Skeletal muscle tissue (tissue), 4 donors: ENCODE data around the gene MROH7. TPM values are rescaled to one million over a fixed set of nuclear protein-coding genes. Genes with fewer than 3 reads are reported as not detected.

Experiments
- H3K27ac ChIP-seq: one replicate; pipeline ENCODE4 v1.7.0; 2013; ENCODE audit warnings: mild to moderate bottlenecking, low read depth, low read length, inconsistent platforms
- H3K27me3 ChIP-seq, 3 donors: one replicate each; pipeline ENCODE4 v1.7.0; 2013; ENCODE audit warnings: low read length in 3 of 3; ENCODE audit not compliant: control insufficient read depth in 3 of 3, insufficient read depth in 3 of 3
- H3K36me3 ChIP-seq, 3 donors: one replicate each; pipeline ENCODE4 v1.7.0; 2013; ENCODE audit warnings: low read length in 3 of 3; ENCODE audit not compliant: control insufficient read depth in 3 of 3, insufficient read depth in 3 of 3
- H3K4me1 ChIP-seq, 3 donors: one replicate each; pipeline ENCODE4 v1.7.0; 2013; ENCODE audit warnings: low read length in 3 of 3, mild to moderate bottlenecking in 3 of 3; ENCODE audit not compliant: control insufficient read depth in 3 of 3, insufficient read depth in 3 of 3
- H3K4me3 ChIP-seq, 3 donors: one replicate each; pipeline ENCODE4 v1.7.0; 2013; ENCODE audit warnings: low read length in 3 of 3
- H3K9ac ChIP-seq, 3 donors: one replicate each; pipeline ENCODE4 v1.7.0; 2013; ENCODE audit warnings: low read length in 3 of 3, mild to moderate bottlenecking in 3 of 3, moderate library complexity in 2 of 3, low read depth in 1 of 3
- H3K9me3 ChIP-seq, 3 donors: one replicate each; pipeline ENCODE4 v1.7.0; 2013; ENCODE audit warnings: low read length in 3 of 3; ENCODE audit not compliant: control insufficient read depth in 3 of 3
- total RNA-seq: library from RNA; depleted of rRNA; stranded (reverse); fragments of >200 nt; gene quantifications from one replicate; pipeline ENCODE4 v1.2.3, GENCODE V29; 2014
- donor health status: Osteomylitis.

MROH7 gene
- total RNA-seq, 1 donor from 2014 or later, result 1.6 TPM

DNA sequence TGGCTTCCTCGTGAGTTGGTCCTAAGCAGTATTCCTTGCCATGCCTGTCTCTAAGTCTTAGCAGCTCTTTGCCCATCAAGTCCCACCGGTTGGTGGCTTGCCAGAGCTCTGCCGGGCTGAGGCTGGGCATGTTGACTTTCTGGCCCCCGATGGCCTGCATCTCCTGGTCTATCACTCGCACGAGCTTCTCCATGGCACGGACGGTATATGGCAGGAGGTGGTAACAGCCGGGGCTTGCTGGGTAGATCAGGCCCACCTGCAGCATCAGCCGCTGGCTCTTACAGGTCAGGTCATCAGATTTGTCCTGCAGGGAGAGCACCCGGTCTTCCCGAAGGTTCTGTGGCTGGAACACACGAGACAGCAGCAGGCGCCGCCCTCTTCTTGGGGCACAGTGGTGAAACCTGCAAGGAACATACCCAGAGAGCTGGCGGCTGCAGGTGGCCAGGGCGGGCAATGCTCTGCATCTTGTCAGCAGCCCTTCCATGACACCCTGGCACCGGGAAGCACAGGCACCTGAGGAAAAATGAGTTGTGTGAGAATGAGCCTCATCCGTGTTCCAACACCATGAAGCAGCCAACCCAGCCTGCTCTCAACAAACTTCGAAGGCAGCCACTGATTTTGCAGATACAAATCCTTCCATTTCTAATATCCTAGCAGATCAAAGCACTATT, 117.2 kb downstream of the MROH7 start:
- no peak overlapping the region for H3K27ac ChIP-seq
- peaks cover 4 to 5% (median 5%) of the 10 kb centered on the region in 3 donors for H3K4me1 ChIP-seq
- H3K36me3 ChIP-seq, result peaks cover 14 to 24% (median 22%) of the 10 kb centered on the region in 3 donors
- no peak overlapping the region for H3K9ac ChIP-seq
- H3K4me3 ChIP-seq, result no peak overlapping the region
- H3K9me3 ChIP-seq, result no peaks in the 10 kb centered on the region
- no peaks in the 10 kb centered on the region for H3K27me3 ChIP-seq

Other genes starting within 250 kb of the MROH7 start
- 27.1 TPM for gene SSBP3, start 235.4 kb upstream of the MROH7 start, total RNA-seq
- 4.7 TPM for gene ACOT11, start 93.6 kb upstream of the MROH7 start, total RNA-seq
- gene FAM151A, start 18.3 kb upstream of the MROH7 start, total RNA-seq, result not detected
- gene TTC4, start 74.1 kb downstream of the MROH7 start, total RNA-seq, result 18.8 TPM
- 5.2 TPM for gene PARS2, start 122.7 kb downstream of the MROH7 start, total RNA-seq
- not detected for gene TTC22, start 159.5 kb downstream of the MROH7 start, total RNA-seq
- gene DHCR24, start 245.4 kb downstream of the MROH7 start, total RNA-seq, result 9.9 TPM